Tibial nerve (tissue), 3 donors: ENCODE measurements around the gene PARD3B.

Source experiments
- POLR2A ChIP-seq, 2 donors: fragments of 450-650 bp; IDR thresholded peaks; one replicate each; pipeline ENCODE4 v1.6.1; 2017; ENCODE audit warnings: antibody characterized with exemption in 2 of 2, mild to moderate bottlenecking in 2 of 2, moderate library complexity in 2 of 2
- TF ChIP-seq, protein P1 (sequence below), 5 experiments: fragments of 200-600 bp in 3 of 5; fragments of 450-650 bp in 2 of 5; sonication (generic) in 3 of 5; IDR thresholded peaks; one replicate each; pipeline ENCODE4 v1.5.1; 2016 to 2019; ENCODE audit warnings: antibody characterized with exemption in 5 of 5, mild to moderate bottlenecking in 3 of 5, moderate library complexity in 2 of 5

DNA sequence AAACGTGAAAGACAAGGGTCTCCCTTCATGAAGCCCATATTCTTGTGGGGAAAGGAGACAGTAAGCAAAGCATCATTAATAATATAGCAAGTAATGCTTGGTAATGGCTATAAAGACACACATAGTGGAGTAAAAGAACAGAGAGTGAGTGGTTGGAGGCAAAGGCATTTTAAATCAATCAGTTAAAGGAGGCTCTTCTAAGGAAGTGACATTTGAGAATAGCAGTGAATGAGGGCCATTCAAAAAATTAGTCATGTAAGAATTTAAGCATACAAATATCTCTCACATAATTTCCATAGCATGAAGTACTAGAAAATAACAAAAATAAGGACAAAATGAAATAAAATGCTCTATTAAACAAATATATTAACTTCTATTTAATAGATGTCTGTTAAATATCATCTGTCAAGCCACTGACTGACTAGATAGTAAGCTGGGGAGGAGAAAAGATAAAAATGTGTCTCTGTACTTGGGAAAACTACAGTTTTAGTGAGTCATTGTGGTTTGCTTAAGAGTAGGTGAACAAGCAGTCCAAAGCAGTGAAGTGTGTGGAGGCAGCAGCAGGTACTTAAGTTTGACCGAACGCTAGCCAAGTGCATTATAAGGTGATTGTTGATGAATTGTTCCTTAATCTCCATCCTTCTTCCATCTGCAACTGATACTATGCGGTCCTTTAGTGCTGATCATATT is 160.1 kb downstream of the PARD3B start:
- TF ChIP-seq, protein P1, sequence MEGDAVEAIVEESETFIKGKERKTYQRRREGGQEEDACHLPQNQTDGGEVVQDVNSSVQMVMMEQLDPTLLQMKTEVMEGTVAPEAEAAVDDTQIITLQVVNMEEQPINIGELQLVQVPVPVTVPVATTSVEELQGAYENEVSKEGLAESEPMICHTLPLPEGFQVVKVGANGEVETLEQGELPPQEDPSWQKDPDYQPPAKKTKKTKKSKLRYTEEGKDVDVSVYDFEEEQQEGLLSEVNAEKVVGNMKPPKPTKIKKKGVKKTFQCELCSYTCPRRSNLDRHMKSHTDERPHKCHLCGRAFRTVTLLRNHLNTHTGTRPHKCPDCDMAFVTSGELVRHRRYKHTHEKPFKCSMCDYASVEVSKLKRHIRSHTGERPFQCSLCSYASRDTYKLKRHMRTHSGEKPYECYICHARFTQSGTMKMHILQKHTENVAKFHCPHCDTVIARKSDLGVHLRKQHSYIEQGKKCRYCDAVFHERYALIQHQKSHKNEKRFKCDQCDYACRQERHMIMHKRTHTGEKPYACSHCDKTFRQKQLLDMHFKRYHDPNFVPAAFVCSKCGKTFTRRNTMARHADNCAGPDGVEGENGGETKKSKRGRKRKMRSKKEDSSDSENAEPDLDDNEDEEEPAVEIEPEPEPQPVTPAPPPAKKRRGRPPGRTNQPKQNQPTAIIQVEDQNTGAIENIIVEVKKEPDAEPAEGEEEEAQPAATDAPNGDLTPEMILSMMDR (IDR thresholded peaks at IDR 0.05) = no peak
- no peak for TF ChIP-seq POLR2A (IDR thresholded peaks at IDR 0.05)
